T47D (cell line): ENCODE measurements around the gene LIPM.
"Not testable (repeated sequence)": the region's sequence is repeated elsewhere in the genome, so short reads cannot be mapped to it uniquely, and the experiment has no call there.

ENCODE experiments used
- DNase-seq, 2 experiments: peaks; one replicate each; pipeline versions ENCODE4 v3.0.0 to v3.0.0-alpha.2; 2011 to 2012; ENCODE audit warnings: low read depth in 1 of 2, low spot score in 1 of 2
- JUND ChIP-seq: IDR thresholded peaks from 2 replicates; pipeline ENCODE4 v1.6.1; 2012; ENCODE audit warnings: low read depth
- in situ Hi-C: cut with HindIII; loops from 2 replicates; pipeline ENCODE4 v1.10.0; 2016; ENCODE audit warnings: low sequenced_read_pairs, low pct_unique_long_range_greater_than_20kb

The LIPM gene

GRCh38 chr10:88835096-88835909, 32.8 kb downstream of the LIPM start:
- in situ Hi-C loops: no loop called here
- peak; percentile 62 to 94 for DNase-seq
- no peak for TF ChIP-seq JUND

DNA sequence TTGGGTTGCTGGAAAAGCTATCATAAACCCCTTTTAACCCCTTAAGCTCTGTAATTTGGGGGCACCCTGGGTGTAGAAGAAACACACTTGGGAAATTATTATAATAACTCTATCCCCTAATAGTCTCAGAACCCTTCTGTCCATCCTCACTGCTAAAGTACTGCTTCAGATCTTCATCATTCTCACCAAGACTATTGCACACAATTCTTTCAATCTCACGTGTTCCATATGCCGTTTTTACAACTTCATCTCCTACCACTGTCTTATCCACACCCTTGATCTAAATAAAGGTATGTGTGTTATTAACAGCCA, 33.3 kb downstream of the LIPM start:
- DNase-seq: no peak
- in situ Hi-C loops: no loop called here
- no peak for TF ChIP-seq JUND

GRCh38 chr10:88837632-88838031, 35.1 kb downstream of the LIPM start:
- DNase-seq, in situ Hi-C loops: not testable (repeated sequence)

GRCh38 chr10:88838766-88839350, 36.3 kb downstream of the LIPM start:
- no peak for DNase-seq
- no peak for TF ChIP-seq JUND
- in situ Hi-C loops: no loop called here

- TF ChIP-seq JUND: no peak
- in situ Hi-C loops: no loop called here
- DNase-seq: no peak
Observed at GRCh38 chr10:88840104-88840503, 37.6 kb downstream of the LIPM start.

DNA sequence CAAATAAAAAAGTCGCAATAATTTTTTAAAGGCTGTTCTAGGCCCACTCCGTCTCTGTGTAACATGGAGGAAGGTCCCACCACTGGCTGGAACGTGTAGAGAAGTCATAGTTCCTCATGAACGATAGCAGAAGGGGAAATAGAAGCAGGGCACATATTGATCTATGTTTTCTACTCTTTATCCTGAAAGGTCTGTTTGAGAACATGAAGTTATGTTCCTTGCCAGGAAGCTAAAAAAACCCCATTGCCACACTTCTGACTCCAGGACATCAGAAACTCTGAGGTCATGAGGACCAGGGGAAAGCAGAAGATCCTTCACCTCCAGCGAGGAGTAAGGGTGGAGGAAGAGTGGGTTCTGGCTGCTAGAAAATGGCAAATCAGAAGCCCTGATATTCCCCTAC, 38.4 kb downstream of the LIPM start:
- no peak for DNase-seq
- TF ChIP-seq JUND: no peak
- in situ Hi-C loops: no loop called here

- no peak for DNase-seq
- in situ Hi-C loops: no loop called here
- no peak for TF ChIP-seq JUND
Observed at GRCh38 chr10:88841316-88842111, 39.0 kb downstream of the LIPM start.

DNA sequence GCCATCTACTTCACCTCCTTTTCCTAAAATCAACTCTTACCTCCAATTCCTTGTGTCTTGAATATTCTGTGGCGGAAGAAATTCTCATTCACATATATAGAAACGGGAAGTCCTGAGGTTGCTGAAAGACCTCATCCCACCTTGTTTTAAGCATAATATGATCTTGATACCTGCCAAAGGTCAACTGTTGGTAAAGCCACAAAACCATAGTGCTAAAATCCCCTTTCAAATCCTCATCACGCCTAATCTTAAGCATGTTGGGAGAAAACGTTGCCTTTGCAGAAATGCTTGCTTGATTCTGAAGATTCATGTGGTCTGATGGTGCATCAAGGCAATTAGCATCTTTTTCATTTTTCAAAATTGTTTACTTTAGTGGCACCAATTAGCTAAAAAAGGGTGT, 40.6 kb downstream of the LIPM start:
- DNase-seq: no peak

DNA sequence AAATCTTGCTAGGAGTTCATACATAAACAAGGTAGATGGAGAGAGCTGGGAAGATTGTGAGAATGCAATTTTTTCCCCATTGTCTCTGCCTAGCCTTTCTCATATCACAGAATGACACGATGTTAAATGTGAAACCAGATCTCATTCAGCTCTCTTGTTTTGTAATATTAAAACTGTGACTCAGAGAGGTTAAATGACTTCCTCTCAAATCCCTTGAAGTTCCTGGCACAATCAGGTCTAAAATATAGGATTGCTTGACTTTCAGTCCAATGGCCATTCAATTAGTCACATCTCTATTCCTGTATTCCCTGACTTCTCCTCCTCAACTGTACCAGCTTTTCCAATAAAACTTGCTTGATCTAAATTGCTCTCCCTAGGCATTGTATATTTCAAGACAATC, 46.0 kb downstream of the LIPM start:
- no peak for TF ChIP-seq JUND
- in situ Hi-C loops: no loop called here
- DNase-seq: no peak

More for the DNA sequence above, 40.6 kb downstream of the LIPM start:
- in situ Hi-C loops: no loop called here
- TF ChIP-seq JUND: no peak

GRCh38 chr10:88849234-88849633, 46.7 kb downstream of the LIPM start:
- in situ Hi-C loops: no loop called here
- DNase-seq: no peak
- TF ChIP-seq JUND: no peak

DNA sequence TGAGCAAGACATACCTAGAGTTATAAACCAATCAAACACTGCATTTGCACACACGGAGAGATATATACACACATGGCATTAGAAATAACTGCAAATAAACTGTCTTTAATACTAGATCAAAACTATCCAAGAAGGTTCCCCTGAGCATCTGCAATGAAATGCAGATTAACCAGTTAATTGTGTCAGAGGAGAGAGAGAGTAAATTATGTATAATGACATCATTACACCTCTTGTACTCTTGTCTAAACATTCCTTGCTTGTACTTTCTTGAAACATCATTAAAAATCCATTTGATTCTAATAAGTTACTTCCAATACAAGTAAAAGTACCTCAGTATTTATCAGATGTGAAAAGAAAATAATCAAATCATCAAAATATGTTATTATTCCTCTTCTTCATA, 48.2 kb downstream of the LIPM start:
- no peak for DNase-seq
- in situ Hi-C loops: no loop called here
- TF ChIP-seq JUND: no peak

- DNase-seq: peak; percentile 65 to 98
- TF ChIP-seq JUND: peak; percentile 96
- in situ Hi-C loops: no loop called here
Observed at GRCh38 chr10:88851706-88852105, 49.2 kb downstream of the LIPM start, which contains the start of gene ANKRD22. ANKRD22 (minus strand) TSS chr10:88851844; CDS start chr10:88851607, 237 bp downstream.

DNA sequence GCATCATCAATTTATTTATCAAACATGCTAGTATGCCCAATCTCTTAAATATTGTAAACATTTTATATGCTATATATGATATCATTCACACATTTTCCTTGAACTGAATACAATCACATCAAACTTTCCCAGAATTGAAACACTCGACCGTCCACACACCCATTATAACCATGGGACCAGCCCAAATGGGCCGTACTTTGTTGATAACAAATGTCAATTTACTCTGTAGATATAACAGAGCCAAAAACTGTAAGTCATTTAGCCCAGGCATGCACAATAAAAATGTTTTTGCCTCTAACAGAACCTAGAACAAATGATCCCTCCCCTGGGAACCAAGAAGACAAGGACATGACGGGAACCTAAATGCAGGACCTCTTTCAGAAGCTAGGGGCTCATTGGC, 49.8 kb downstream of the LIPM start:
- TF ChIP-seq JUND: no peak
- in situ Hi-C loops: no loop called here
- DNase-seq: no peak
